Activated CD4-positive, alpha-beta T cell treated with anti-CD3 and anti-CD28 coated beads, Interleukin-2, Interleukin-4, amounts not matched to agents 100 ng/mL and 50 ng/mL, durations not matched to agents 16 hours and 8 hours (primary cell): ENCODE data around the gene SEMA3D.
A peak's percentile ranks its signal among the peaks of the same experiment; 100 is the strongest.

Experiments
- DNase-seq: peaks from one replicate; pipeline ENCODE4 v3.0.0-alpha.2; 2020; ENCODE audit warnings: low spot score

The SEMA3D gene

DNA sequence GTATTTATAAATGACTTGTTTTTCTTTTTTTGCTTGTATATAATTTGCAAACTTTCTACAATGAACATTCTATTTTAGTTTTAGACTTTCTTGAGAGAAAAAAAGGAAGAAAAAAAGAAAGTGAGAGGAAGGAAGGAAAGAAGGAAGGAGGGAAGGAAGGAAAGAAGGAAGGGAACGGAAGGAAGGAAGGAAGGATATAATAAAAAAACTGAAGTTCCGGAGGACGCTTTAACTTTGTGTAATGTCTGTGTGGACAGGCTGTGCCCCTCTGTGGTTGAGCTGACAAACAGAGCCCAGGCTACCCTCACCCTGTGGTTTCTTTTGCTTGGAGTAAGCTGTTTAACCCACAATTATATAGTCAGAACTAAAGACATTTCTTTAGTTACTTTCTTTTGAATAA, 108.7 kb downstream of the SEMA3D start:
- DNase-seq: no peak

DNA sequence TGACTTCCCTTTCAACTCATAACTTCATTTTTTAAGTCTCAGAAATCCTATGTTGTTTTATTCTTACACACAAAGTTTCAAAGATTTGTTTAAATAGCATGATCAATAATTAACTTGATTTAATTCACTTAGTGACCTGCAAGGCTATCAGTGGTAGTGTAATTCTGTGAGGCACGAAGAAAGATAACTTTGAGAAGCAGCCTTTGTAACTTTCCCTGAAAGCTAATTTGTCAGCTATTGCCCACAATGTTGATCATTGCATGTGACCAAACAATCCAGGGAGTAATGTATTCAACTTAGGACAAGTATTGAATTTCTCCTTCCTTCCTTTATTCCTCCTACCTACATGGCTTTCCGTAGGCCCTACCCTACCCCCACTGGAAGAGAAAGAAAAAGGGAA, 111.0 kb downstream of the SEMA3D start:
- DNase-seq: no peak

DNA sequence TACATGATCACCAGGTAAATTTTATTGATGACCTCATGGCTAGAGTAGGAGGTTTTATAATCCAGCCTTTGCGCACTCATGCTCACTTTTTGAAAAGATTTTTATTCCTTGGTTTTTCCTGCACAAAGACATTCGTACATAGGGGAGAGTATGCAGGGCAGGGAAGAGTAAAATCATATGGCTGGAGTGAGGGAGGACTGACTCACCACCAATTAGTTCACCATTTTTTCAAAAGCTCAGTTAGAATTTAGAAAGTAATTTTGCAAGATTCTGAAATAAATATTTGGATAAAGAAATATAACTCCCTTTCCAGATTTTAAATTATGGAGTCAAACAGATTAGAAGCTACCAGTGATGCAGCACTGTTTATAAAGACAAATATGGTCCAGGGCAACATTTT, 111.9 kb downstream of the SEMA3D start:
- no peak for DNase-seq

DNA sequence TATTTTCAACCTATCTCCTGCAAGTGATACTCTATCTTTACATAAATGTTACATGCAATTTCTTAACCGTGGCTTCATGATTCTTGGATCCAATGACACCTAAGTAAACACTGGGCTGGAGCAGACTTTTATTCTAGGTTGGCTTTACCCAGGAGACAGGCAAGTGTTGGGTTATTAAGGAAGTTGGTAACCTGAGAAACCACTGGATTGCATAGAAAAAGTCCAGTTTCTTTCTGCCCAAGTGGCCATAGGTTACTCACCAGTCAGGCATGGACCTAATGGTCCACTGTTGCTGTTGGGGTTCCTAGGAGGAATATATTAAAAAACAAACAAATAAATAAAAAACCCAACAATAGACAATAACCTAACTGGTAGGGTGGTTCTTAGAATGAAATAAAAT, 112.8 kb downstream of the SEMA3D start:
- DNase-seq: no peak

DNA sequence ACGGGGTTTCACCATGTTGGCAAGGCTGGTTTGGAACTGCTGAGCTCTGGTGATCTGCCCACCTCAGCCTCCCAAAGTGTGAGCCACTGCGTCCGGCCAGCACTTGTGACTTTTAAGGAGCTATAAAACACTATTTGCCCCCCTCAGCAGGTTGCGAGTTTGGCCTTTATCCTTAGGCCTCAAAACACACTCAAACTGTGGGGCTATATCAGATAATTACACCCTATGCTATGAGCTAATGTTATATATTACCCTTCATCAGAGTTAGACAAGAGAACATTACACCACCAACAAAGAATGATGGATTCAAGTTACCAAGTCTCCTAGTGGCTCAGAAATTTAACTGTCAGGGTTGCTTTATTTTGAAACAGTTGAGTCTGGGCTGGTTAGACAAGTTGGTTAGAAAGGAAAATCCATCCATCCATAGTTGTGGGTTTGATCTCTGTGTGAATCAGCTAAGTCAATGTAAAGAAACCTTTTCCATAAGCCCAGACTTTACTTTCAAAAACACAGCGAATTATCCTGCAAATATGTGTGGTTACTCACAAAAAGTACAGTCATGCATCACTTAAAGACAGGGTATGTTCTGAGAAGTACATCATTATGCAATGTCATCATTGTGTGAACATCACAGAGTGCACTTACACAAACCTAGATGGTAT, 115.8 kb downstream of the SEMA3D start:
- DNase-seq: no peak

DNA sequence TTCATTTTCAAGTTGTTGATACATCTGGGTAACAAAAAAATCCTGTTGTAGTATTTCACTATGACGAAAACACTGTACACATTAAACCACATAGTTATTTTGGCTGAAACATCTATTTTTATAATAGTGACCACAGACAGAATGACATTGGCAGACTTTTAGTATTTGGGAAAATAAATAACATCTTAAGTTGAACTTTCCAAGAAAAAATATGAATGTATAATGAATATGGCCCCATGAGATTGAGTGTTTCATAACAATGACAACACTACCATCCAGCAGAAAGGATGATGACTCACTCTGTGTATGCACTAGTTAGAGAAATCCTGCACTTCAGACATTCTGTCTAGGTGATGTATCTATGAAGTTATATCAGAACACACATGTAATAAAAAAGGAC, 118.1 kb downstream of the SEMA3D start:
- no peak for DNase-seq

DNA sequence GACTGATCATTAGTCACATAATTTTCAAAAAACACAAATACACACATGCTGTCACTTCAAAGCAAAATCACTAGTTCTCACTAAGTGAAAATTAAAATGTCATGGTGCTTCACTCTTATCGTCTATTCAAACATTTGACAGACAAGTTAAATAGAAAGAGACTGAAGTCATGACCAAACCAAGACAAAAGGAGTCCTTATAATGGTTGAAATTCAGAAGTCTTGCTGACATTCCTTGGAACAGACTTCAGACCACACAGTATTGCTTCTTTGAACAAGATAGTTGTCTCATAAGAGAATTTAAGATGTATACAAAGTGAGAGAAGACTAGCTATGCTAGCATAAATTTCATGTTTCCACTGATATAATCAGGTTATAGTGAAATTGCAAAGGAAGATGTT, 119.5 kb downstream of the SEMA3D start:
- no peak for DNase-seq

DNA sequence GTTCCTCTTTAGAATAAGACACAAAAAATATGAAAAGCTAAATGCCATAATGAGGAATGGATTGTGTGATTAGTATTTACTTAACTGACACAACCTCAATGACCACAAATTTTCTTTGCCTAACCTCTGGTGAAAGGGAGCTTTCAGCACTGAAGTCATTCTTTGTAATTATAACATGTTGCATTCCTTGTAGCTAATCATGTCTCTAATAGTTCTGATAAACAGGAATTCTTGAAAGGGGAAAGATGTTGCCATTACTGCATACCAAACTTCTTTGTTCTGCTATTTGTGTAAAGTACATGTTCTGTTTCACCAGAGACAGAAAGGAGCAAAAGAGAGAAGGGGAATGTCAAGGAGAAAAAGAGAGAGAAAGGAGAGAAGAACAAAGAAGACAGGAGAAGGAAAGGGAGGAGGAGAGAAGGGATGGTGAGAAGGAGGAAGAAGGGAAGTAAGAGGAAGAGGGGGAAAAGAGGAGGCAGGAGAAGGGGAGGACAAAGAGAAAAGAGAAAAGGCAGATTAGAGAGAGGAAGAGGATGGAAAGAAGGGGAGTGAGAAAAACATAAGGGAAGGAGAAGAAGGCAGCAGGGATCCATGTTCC, 120.9 kb downstream of the SEMA3D start:
- DNase-seq: no peak

DNA sequence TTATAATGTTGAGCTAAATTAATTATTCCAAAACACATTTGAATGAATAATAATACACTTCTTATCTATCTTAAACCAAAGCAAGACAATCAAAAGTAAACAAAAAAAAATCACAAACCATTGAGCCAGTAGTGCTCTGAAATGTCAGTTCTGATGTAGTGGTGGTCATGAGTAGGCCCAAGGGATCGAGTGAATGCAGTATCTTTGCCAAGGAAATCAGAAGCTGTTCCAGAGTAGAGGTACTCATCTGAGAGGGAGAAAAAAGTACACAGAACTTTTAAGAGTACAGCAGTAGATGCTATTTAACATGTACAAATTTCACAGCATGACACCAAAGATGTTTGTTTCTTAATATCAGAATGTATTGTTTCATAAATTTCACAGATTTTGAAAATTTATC, 121.5 kb downstream of the SEMA3D start:
- DNase-seq: no peak

DNA sequence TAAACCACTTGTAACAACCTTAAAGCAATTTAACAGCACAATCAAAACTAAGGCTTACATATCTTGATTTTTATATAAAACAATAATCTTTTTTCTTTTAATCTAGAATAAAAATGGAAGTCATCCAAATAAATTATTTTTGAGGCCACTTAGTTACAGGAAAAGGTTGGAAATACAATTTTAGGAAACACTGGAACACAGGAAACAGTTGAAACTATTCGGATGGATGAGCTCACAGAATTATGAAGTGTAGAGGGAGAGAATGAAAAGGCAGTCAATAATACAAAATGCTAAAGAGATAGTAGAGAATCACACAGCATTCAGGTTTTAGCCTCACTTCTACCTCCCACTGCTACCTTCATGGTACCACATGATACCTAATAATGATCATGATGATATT, 124.2 kb downstream of the SEMA3D start:
- no peak for DNase-seq

DNA sequence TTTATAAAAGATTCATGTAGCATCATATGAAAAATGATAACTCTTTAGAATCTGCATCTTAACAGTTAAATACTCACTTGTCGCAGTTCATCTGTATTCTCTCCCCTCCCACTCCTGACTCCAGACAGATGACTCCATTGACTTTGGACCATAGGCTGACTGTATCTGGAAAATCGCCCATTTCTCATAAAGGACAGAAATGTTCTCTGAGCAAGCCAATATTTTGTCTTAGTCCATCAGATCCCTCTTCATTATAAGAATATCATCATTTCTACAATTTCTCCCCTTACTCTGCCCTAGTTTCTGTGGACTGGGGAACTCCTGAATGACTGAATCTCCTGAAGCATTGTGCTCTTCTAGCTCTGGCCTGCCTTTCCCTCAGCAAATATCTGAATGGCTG, 125.4 kb downstream of the SEMA3D start:
- no peak for DNase-seq

DNA sequence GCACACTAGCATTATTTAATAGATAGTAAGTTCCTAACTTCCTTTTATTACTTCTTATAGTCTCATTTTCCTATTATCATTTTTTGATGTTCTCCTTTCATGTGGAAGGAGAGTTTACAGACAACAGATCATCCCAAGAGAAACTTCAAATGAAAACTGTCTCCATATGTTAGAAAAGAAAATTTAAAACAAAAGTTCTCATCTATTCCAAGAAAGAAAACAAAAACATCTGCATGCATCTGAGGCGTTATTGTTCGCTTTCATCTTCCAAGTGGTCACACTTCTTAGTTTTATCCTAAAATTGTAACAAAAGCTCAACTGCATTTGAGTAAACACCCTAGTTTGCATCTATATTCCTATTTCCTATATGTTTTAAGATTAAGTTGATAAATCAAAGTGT, 126.2 kb downstream of the SEMA3D start:
- no peak for DNase-seq

DNA sequence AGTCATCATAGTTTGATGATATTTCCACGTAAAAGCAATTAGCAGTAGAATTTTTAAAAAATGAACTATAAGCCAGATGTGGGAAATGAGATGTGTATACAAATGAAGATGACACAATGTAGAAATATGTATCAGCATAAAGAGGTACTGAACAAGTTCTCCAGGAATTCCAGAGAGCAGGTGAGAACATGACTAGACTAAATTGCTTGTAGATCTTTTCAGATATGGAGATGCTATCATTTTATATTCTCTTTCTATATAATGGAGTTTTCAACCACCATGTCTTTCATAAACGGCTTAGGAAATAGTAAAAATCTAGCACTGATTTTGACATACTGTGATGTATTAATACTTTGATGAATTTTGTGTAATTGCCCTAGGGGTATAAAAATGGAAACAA, 130.9 kb downstream of the SEMA3D start:
- DNase-seq: no peak

DNA sequence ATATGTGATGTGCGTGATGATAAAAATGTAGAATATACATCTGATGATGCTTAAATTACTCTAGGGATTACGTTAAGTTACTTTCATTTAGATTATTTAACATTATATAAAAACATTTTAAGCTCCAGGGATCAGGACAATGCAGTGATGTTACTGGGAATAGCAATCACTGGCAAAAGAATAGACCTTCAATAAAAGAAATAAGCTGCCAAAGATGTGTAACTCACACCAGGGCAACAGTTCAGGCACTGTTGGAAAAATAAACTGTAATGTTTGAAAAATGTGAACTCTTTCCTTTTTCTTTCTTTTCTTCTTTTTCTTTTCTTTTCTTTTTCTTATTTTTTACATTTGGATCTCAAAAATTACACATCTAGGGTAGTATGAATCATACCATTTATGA, 131.7 kb downstream of the SEMA3D start:
- DNase-seq: no peak

DNA sequence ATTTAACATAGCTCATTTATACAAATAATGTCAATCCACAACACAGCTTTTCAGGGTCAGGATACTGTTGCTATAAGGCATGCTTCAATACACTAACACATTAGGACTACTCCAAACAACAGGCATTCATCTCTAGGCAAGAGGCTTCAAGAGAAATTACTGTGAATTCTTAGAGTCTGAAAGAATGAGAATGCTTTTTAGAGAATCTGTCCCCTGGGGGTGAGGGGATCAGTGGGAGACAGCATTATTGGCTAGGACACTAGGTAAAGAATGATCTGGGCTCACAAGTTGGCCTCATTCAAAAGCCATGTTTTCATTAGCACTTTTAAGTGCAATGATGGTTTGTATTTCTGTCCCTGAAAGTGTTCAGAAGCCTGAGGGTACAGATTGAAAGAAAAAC, 132.6 kb downstream of the SEMA3D start:
- DNase-seq: no peak

DNA sequence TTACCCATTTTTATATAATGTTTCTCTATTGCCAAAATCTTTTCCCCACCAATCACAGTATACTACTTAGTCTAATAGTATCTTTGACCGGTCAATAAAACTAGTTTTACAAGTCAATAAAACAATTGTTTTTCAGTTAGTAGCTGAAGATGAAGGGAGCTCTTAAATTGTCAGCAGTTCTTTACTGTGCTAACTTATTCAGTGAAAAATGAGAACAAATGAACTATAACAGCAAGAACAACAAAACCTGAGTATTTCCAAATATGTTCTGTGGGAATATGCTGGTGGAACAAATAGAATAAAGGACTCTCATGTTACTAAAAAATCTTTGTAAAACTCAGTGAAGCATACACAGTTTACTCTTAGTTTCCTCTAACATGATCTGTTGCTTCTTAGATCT, 134.0 kb downstream of the SEMA3D start:
- no peak for DNase-seq

DNA sequence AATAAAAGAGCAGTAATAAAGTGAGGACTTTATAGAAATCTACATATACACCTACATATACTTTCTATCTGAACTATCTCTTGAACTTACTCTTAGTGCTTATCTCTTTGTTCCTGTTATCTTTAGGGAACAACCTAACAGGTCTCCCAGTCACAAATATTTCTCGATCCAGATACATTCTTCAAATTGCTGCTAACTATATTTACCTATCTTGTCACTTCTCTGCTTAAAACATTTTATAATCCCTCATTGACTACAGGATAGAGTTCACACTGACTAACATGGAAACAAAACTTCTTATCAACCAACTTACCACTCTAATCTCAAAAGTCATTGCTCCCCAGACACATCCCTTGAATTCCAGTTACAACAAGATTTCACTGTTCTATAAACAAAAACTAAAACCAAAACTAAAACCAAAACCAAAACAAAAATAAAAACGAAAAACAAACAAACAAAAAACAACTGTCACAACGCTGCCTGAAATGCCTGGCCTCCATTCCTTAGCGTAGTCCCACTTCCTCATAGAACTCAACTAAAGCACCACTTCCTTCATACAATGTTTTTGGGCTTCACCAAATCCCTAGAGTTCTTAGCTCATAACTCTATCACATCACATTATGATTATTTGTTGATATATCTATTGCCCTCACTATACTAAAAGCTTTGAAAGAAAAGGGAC, 134.7 kb downstream of the SEMA3D start:
- no peak for DNase-seq

DNA sequence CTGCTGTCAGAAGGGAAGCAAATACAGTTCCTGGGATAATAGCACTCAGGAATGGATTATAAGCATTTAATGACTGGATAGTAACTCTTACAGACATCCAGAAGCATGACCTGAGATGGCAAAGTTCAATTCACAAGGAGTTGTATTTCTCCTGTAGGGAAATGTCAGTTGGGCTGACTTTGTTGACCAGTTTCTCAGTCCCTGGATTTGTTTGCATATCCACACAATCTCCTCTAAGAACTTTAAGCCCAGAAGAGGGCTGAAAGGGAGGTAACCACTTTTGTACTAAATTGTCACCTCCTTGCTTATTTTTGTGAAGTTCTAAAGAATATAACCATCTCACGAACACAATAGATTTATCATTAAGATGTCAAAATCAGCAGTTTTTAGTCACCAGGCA, 140.3 kb downstream of the SEMA3D start:
- no peak for DNase-seq

DNA sequence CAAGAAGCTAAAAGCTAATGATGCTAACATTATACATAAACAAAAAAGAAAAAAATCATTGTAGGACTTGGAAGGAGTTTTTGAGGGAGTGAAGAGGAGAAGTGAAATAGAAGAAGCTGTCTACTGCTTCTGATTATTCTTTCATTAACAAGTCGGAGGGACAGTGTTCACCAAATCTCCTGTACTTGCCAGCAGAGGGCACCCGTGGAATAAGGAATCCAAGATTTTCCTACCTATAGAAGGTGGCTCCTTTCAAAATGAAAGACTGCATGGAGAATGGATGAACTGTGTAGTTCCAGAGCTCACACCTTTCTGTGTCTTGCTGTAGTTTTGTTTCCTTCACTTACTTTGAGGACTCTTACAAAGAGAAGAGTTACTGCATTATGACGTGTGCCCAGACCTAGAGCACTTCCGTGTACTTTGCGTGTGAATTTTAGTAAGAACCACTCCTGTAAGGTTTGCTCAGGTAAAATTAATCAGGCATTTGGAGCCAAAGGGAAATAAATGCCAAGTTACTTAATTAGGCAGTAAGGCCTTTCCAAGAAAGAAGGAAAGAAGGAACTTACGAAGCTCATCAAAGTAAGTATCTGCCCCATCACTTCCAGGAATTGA, 145.1 kb downstream of the SEMA3D start:
- DNase-seq: peak; percentile 38

DNA sequence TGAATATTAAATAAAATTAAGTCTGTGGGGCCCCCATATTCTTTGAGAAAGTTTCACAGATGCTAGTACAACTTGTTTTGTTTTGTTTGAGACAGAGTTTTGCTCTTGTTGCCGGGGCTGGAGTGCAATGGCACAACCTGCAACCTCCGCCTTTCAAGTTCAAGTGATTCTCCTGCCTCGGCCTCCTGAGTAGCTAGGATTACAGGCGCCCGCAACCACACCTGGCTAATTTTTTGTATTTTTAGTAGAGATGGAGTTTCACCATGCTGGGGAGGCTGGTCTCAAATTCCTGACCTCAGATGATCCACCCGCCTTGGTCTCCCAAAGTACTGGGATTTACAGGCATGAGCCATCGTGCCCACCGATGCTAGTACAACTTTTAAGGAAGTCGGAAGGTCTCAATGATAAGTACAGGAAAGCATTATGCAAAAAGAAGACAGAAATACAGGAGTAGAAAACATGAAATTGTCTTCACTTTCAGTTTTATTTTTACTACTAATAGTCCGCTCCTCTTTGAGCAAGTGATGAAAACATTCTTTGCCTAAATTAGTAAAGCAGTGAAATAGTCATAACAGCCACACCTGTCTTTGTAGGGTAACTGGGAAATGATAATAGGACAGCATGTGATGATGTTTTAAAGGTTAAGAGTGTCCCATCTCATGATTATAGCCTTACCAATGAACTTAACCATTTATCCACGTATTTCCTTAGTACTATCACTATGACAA, 147.5 kb downstream of the SEMA3D start:
- DNase-seq: no peak

DNA sequence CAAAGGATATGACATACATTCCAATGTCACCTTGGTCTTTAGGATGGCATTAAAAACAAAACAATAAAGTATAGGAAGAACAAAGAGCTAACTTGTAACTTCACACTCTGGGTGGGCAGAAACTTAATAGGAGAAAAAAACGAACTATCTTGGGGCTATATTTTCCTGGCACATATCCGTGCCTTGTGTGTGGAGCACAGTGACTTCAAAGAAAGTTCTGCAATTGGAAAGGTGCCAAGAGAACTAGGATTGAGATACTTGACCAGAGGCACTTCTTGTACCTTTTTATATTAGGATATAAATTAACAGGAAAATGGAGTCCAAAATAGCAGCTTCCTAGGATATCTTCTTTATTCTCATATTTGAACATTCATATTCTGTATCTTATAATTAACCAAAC, 148.4 kb downstream of the SEMA3D start:
- DNase-seq: no peak

DNA sequence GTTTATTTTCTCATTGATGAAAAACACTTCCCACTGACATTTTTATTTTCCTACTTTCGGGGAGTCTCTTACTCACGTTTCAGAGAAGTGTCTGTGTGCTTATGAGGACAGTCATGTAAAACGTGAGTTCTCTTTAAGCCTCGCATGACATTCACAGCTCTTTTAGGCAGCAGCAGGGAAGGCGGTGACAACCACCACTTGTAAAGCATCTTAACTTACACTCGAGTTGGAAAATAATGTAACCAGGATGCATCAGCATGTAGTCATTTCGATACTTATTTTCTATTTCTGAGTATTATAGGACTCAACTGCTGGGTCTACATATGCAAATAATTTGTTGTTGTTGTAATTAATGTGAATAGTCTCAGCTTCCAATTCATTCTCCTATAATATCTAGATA, 153.6 kb downstream of the SEMA3D start:
- DNase-seq: no peak

DNA sequence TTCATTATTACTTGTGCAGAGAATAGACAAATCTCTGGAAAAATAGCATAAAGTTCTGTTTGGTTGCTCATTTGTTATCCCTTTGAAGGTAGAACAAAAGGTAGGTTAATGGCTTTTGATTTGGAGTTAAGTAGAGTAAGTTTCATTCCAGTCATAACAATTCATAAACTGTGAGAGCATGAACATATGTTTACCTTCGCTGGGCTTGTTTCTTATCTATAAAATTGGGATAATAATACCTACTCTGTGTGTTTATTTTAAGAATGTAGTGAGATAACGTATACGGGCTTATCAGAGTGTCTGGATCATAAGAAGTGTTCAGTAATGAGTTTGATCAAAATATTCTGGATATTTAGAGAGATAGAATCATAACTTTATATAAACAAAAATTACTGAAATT, 155.4 kb downstream of the SEMA3D start:
- no peak for DNase-seq
